GM15510 (cell line): ENCODE results near the gene UFSP1.

Experiments used
- POLR2A ChIP-seq: IDR thresholded peaks from 3 replicates; pipeline ENCODE4 v1.6.1; 2011; ENCODE audit warnings: borderline replicate concordance; ENCODE audit not compliant: insufficient read length; ENCODE audit errors: extremely low read depth

UFSP1 gene

GRCh38 chr7:100894860-100895700 lies 5.6 kb upstream of the UFSP1 start:
- TF ChIP-seq POLR2A: no peak

GRCh38 chr7:100893910-100894721 lies 4.6 kb upstream of the UFSP1 start:
- TF ChIP-seq POLR2A: no peak

- TF ChIP-seq POLR2A: no peak
Observed at GRCh38 chr7:100893318-100893895, 3.9 kb upstream of the UFSP1 start.

GRCh38 chr7:100892364-100893317 lies 3.1 kb upstream of the UFSP1 start:
- no peak for TF ChIP-seq POLR2A

GRCh38 chr7:100891568-100892247 lies 2.2 kb upstream of the UFSP1 start:
- TF ChIP-seq POLR2A: no peak

- no peak for TF ChIP-seq POLR2A
Observed at GRCh38 chr7:100890653-100891567, 1.4 kb upstream of the UFSP1 start.

- TF ChIP-seq POLR2A: no peak
Observed at GRCh38 chr7:100888291-100888987, 1.1 kb downstream of the UFSP1 start.

GRCh38 chr7:100887516-100888290 lies 1.8 kb downstream of the UFSP1 start:
- peak; percentile 41 for TF ChIP-seq POLR2A

- no peak for TF ChIP-seq POLR2A
Observed at GRCh38 chr7:100886936-100887515, 2.5 kb downstream of the UFSP1 start.

- no peak for TF ChIP-seq POLR2A
Observed at GRCh38 chr7:100886142-100886935, 3.2 kb downstream of the UFSP1 start.
